Left forelimb (tissue), 1 donor: Measurements from ENCODE around the gene ATP8B1.

ENCODE experiments used
- DNase-seq: peaks from one replicate; pipeline ENCODE4 v3.0.0-alpha.2; 2018; ENCODE audit warnings: low spot score

The ATP8B1 gene

DNA sequence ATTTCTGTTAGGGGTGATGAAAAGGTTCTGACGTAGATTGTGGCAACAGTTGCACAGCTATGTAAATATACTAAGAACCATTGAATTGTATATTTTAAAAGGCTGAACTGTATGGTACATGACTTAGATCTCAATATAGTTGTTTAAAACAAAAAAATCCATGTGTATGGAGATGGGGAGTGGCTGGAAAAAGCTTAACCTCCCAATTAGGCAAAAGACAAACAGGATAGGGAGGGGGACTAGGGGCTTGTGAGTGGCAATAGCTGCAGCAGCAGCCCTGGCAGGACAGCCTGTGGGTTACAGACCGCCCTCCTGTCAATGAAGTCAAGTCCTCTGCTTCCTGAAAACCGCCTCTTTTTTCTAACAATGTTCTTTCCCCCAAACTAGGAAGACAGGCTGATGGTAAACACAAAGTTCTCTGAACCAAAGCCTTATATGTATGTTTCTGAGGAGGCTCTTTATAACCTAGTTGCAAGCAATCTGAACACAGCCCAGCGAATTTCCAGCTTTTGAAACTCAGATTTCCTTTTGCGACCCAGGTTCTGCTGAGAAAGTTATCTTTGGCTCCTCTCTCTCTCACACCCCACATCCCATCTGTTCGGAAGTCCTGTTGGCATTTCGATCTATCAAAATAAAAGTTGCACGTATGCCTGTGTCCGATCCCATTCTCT lies 10.3 kb downstream of the ATP8B1 start:
- DNase-seq: no peak

DNA sequence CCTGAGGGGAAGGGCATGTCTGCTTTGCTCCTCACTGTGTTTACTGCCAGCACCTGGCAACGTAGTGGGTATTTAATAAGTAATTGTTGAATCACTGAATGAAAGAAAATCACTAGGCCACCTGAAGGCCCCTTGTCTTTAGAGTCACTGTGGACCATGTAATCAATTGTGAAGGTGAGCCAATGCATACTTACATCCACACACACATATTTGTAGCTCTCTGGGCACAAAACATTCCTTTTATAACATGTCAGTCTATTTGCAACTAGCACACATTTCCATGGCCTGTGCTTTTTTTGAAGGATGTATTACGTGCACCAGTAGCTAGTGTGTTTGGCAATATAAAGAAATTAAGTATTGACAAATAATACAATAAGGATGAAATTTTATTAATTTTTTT lies 11.2 kb downstream of the ATP8B1 start:
- no peak for DNase-seq

DNA sequence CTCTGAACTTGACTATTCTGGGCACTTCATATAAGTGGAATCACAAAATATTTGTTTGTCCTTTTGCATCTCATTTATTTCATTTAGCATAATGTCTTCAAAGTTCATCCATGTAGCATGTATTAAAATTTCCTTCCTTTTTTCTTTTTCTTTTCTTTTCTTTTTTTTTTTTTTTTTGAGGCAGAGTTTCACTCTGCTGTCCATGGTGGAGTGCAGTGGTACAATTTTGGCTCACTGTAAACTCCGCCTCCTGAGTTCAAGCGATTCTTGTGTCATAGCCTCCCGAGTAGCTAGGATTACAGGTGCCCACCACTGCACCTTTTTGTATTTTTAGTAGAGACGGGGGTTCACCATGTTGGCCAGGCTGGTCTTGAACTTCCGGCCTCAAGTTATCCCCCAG lies 11.9 kb downstream of the ATP8B1 start:
- DNase-seq: no peak

DNA sequence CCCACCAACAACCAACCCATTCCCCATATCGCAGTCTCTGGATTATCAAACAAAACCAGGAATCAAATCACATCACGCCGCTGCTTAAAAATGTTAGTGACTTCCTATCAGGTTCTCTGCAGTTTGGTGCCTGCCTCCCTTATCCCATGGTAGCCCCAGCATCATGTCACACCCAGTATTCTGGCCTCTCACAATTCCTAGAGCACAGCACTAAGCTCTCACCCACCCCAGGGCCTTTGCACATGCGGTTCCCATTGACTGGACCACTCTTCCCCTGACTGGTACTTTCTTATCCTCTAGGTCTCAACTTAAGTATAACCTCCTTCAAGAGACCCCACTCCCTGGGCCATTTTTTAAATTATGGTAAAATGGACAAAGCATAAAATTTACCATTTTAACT lies 12.8 kb downstream of the ATP8B1 start:
- DNase-seq: no peak

DNA sequence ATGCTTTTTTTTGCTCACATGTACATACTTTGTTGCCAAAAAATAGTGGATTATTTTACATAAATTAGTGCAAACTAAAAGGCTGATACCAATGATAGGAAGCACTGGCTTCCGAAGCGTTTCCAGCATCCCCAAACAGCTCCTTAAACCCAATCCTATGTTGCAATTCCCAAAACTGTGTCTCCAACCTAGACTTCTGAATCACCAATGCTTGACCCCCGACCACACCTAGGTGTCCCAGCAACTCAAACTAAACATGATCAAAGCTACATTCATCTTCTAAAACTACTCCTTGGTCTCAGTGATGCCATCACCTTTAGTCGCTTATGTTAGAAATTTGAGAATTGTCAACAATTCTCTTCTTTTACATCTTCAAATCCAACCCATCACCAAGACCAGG lies 13.4 kb downstream of the ATP8B1 start:
- no peak for DNase-seq

DNA sequence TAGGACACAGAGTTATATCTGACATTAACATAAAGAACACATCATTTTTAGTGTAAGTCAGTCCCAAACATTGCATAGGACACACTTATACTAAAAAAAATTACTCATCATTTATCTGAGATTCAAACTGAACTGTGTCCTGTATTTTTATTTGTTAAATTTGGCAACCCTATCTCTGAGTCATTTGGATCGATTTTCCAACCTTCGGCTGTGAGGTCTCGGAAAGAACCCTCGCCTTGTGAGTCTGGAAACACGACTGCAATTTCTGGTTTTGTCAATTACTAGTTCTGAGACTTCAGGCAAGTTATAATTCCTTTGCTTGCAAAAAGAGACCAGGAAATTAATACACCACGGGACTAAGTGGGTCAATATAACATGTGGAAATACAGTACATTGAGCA lies 14.0 kb downstream of the ATP8B1 start:
- DNase-seq: no peak

DNA sequence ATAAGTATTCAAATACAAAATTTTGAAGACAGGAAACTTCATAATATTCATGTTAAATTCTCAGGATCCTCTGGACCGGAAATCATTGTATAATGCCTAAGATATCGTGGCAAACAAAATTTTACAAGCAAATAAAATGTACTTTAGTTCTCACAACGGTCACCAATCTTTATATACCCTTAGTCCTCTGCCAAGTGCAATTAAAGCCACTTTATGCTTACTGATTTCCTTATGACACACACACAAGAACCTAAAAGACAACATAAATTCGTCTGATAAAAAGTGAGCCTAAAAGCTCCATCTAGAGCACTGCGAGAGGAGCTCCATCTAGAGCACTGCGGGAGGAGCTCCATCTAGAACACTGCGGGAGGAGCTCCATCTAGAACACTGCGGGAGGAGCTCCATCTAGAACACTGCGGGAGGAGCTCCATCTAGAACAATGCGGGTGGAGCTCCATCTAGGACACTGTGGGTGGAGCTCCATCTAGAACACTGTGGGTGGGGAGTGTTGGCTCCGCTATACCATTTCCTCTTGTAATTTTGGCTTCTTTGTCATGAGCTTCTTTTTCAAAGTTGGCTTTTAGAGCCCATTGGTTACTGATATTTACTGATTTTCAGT lies 15.9 kb downstream of the ATP8B1 start:
- no peak for DNase-seq

DNA sequence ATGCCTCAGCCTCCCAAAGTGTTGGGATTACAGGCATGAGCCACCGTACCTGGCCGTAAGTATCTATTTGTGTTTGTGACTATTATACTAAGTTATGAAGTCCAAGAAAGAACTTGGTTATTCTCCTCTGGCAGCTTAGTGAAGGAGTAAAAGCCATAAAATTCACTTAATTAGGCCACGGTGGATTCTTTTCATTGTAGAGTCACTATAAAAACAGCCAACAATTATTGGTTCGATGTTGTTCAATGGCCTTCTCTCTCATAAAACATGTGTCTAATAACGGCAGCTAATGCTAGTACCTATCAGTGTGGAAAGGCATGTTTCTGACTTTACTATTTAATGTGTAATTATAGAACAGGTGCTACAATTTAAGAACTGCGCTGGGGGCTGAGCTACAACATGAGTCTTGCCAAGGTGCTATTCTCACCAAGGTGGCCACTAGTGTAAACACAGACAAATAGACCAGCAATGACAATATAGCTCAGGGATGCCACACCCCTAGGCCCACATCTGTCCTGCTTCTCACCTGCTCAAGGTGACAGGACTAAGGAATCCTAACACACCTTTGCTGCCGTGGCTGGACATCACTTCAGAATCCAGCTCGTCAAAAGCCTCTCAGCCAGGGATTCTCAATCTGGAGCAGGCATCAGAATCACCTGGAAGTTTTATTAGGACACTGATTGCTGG lies 17.2 kb downstream of the ATP8B1 start:
- no peak for DNase-seq

DNA sequence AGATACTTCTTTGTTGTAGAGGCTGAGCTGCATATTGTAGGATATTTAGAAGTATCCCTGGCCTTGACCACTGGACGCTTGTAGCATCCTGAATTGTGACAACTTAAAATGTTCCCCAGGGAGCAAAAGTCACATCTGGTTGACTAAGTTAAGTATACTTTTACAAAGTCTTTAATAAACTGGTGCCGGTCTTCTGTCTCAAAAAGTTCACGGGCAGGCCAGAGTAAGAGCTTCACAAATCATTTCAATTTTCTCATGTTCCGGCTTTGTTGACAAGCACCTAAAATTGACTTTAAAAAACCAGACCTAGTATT lies 18.4 kb downstream of the ATP8B1 start:
- no peak for DNase-seq

DNA sequence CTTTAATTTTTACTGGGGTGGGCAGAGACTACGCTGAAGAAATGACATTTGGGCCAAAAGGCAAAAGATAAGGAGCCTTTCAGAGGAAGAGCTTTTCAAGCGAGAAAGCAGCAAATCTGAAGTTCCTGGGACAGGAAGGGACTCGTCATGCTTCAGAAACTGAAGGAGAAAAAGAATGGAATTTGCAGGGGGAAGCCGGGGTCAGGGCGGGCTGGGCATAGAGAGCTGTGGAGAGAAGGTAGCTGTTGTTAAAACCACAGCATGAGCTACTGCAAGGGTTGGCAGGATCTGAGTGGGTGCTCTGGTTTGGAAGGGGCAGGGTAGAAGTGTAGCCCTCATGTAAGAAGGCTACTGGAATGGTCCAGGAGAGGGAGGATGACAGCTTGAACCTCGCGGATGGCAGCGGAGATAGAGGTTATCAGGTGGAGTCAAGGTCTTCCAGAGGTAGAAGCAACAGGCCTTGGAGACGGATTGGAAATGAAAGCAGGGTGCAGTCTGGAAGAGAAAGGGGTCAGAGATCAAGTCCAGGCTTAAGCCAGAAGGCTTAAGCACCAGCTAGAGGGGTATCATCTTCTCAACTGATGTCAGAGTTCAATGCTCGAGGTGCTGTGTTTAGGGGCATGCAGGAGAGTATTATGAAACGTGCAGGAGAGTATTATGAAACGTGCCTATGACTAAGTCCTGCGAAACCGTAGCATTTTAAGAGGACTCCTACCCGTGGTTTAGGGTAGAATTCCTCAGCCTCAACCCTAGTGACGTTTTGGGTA lies 18.9 kb downstream of the ATP8B1 start:
- no peak for DNase-seq

DNA sequence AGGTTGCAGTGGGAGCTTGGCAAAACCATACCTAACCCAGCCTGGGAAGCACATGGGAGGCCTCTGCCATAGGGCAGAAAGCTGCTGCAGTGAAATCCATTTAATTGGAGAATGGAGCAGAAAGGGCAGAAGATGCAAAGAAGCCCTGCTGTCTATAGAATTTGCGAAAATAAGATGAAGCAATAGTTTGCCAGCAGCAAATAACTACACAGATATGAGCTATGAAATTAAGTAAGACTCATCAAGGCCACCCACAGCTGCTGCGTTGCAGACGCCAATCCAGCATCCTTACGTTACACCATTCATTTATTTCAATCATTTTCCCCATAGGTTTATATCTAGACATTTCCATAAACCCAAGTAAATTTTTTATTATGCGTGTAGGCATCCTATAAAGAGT lies 21.1 kb downstream of the ATP8B1 start:
- DNase-seq: no peak

DNA sequence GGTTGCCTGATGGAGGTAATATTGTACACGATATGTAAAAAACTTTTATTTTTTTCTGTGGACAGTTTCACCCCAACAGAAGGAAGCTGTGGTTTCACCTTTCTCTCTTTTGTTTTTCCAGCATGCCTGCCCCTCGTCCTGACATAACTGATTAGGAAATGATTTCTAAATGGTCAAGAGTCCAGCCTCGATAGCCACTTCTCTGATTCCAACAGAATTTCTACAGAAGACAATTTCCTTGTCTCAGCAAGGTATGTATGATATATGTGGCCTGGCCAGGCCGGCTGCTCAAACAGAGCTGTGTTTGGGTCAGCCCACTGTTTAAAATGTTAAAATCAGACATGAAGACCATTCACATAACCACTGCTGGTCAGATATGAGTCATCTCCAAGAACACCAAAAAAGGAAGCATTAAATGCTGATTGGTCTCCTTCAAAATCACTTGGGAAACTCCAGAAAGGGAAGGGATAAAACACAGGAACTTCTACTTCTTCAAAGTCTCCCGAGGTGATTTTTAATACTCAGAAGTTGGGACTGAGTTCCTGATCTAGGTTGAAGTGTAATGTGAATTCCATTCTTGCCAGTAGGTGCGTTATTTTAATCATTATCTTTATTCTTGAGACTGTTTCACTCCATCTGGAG lies 22.3 kb downstream of the ATP8B1 start:
- no peak for DNase-seq

DNA sequence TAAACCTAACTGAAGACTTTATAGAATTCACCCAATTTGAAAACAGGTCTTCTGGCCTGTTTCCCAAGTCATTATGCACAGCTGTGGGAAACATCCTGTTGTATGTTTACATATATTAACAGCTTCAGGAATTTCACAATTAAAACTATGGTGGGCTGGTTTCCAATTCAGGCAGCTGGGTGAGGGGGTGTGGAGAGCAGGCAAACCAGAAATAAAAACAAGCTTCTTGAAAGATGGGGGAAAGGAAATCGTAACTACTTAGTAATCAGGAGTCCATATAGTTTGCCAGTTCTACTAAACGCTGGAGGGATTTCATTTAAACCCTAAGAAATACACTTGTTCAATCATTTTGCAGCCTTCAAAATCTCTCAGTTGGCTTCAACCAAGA lies 22.8 kb downstream of the ATP8B1 start:
- DNase-seq: no peak

DNA sequence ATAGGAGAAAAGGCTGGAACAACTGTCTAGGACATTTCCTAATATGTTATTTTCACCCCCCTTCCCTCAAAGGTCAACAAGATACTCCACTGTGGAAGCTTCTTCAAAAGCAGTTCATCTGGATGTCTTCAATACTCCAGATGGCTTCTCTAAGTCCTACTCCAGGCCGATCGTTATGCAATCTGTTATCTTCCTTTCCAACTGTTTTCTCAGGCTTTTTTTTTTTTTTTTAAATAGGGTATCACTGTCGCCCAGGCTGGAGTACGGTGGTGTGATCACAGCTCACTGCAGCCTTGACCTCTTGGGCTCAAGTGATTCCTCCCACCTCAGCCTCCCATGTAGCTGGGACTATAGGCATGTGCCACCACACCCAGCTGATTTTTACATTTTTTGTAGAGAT lies 26.3 kb downstream of the ATP8B1 start:
- DNase-seq: no peak

DNA sequence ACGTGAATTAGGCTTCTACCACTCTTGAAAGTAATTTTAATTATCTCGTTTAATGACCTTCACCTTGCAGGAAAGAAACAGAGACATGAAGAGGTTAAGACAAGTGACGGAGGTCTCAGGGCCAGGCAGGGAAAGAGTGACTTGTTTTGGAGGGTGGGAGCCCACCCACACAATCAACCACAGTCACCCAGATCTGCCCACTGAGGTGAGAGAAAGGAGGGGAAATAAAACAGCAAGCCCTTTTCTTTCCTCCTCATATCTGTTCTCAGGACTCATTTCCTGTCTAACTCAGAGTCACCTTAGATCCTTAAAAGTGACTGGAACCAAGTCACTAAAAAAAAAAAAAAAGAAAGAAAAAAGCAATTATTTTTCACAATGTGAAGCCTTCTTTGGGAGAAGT lies 26.8 kb downstream of the ATP8B1 start:
- no peak for DNase-seq

DNA sequence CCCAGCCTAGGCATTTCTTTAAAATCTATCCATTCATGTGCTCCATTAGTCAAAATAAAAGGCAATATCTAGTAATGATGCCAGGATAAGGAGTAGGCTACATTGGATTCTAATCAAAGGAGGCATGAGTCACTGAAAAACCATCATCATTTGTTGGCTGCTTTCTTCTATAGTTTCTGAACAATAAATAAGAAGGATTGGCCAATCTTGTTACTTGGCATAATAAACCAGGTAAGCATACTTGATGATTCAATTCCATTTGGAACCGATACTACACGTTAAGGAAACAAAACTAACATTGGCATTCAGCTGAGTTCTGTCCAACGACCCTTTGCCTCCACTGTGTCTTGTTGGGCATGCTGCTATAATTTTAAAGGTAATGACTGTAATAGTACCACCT lies 27.2 kb downstream of the ATP8B1 start:
- DNase-seq: no peak

DNA sequence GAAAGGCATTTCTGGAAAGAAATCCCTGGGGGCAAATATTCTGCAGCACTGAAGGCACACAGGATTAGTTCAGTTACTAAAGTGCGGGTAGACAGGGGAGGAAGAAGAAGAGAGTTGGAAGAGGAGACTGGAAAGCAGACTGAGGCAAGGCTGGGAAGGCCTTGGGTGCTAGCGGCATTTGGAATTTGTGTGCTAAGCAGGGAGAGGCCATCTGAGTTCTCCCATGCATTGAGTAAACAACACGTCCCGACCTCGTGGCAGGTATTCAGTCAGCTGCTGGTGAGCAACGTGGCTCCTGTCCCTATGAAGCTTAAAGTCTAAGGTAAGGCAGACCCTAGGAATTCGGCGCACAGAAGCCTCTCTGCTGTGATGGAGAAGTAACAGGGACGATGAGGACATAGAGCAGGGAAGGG lies 30.7 kb downstream of the ATP8B1 start:
- DNase-seq: no peak

DNA sequence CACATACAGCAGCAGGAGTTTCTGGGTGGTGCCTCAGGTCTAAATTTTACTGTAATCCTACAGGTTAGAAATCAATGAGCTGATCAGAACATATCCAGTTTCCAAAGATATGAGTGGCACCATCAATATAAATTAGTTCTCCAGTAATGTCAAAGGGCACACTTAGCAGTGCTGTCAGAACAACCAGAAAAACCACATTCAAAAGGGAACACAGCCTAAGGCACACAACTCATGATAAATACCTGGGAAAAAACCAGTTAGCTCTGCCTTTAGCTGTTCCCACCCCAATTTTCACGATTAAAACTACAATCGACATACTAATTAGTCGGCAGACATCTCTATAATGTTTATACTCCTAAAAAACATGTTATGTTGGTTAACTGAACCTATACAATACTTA lies 31.5 kb downstream of the ATP8B1 start:
- no peak for DNase-seq

DNA sequence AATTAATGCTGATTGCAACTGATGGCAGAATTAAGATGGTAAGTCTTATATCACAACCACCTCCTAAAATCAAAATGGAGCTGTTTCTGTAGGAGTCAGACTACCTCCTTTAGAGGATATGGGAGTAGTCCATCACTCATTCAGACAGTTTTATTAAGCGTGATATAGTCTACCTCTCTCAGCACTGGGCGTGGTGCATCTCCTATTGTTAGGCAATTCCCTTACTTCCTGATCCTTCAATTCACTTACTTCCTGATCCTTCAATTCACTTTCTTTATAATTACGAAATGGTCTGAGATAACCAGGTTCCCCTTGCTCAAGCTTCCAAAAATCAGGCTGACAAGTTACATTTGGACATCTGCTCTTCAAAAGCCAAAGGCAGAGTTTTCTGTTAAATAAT lies 31.9 kb downstream of the ATP8B1 start:
- DNase-seq: no peak

DNA sequence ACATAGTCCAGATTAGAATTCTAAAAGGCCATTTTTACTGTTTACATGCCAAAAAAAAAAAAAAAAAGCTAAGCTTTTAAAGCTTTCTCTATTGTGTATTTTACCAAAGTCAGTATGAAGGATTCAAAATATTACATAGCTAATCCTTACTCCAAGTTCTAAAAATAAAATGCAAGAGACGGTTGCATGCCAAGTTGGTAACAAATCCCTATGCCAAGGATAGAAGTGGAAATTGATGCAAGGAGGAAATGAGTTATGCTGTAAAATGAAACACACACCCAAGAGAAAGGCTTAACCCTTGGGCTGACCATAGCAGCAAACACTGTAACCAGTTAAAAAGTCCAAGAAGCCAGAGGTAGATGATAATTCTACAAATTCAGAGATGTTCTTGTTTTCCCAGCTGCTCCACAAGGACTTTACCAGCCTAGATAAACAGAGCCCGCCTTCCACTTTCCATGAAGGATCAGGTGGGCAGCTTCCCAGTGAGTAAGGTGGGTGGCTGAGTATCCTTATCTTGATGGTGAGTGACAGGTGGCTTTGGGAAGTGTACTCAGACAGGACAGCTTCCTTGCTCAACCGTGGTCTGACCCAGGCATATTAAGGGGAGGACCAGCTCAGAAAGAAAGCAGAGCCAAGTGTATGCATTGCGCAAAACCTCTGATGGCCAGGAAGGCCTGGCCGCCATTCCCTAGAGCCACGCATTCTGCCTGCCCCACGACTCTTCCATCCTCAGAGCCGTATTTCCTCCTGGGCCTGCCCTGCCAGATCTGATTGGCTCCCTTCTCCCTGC lies 34.4 kb downstream of the ATP8B1 start:
- DNase-seq: no peak

DNA sequence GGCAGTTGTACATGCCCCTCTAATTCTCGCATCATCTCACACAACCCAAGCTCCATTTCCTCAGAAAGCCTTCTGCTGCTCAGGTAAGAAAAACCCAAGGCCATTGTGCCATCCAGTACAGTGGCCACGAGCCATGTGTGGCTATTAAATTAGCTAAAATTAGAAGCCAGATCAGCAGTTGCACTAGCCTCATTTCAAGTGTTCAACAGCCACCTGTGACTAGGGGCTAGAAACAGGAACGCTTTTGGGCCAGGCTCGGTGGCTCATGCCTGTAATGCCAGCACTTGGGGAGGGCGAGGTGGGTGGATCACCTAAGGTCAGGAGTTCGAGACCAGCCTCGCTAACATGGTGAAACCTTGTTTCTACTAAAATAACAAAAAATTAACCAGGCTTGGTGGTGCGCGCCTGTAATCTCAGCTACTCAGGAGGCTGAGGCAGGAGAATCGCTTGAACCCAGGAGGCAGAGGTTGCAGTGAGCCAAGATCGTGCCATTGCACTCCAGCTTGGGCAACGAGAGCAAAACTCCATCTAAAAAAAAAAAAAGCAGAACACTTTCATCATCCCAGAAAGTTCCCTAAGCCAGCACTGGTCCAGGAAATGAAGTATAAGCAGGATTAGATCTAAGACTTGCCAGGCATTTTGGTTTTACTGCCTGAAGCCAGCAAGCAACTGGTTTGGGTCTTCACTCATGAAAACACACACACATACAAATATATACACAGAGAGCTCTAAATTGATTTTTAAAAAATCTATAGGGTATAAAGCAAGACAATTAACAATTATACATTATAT lies 35.7 kb downstream of the ATP8B1 start:
- no peak for DNase-seq
